HCT116 (cell line): ENCODE results near the gene GPC5. TPM values are rescaled to one million over a fixed set of nuclear protein-coding genes. Genes with fewer than 3 reads are reported as not detected.

Experiments
- ATAC-seq: fragments of 200-7000 bp; cut with Tn5 transposase; 2 replicates; pipeline ENCODE4 v1.9.1; 2020; ENCODE audit warnings: mild to moderate bottlenecking, moderate library complexity
- BruUV-seq: library from RNA; stranded (reverse); fragments of 400-500 nt; replicated peaks from 2 replicates; lab custom pipeline; 2021; lab: Mats Ljungman, UMichigan
- CTCF ChIA-PET: fragments of 300-600 bp; sonication (Branson Sonifier 250); formaldehyde crosslinking; loops from one replicate; lab custom pipeline; 2021; ENCODE audit warnings: antibody characterized with exemption; lab: Charles Lee
- POLR2A ChIA-PET: fragments of 300-600, 350-600 bp; sonication (Branson Sonifier 250); formaldehyde crosslinking; loops from one replicate; lab custom pipeline; 2021; ENCODE audit warnings: antibody characterized with exemption; lab: Charles Lee
- RAD21 ChIA-PET, 2 experiments: fragments of 300-600 bp; sonication (Branson Sonifier 250); formaldehyde crosslinking; loops; one replicate each; lab custom pipeline; 2023; ENCODE audit warnings: low total read pairs in 2 of 2; ENCODE audit not compliant: uncharacterized antibody in 2 of 2, unreplicated experiment in 2 of 2, low non-redundant PET in 1 of 2; lab: Charles Lee
- DNase-seq: peaks from one replicate; pipeline ENCODE4 v3.0.0-alpha.2; 2010; ENCODE audit warnings: low read depth, low spot score
- H2AFZ ChIP-seq: fragments of 200-600 bp; shearing (Covaris generic), sonication (generic); 2 replicates; pipeline ENCODE4 v1.6.1; 2017; ENCODE audit warnings: low read depth, mixed run types, mixed read lengths, antibody characterized with exemption, low read length; ENCODE audit not compliant: poor library complexity, severe bottlenecking
- H3K27ac ChIP-seq: 2 replicates; pipeline ENCODE4 v1.5.1; 2012; ENCODE audit warnings: low read depth, low read length
- H3K27me3 ChIP-seq: fragments of 200-600 bp; sonication (generic); 2 replicates; pipeline ENCODE4 v1.6.1; 2016; ENCODE audit warnings: mixed run types, low read length, mixed read lengths; ENCODE audit not compliant: insufficient read depth
- H3K36me3 ChIP-seq, 2 experiments: fragments of 200-500 bp in 1 of 2; fragments of 200-600 bp in 1 of 2; sonication (Bioruptor generic) in 1 of 2; sonication (generic) in 1 of 2; 2 replicates each; pipeline versions ENCODE4 v1.5.1 to v1.6.1; 2014 to 2016; ENCODE audit warnings: low read length in 2 of 2, inconsistent platforms in 1 of 2, mixed read lengths in 1 of 2, mixed run types in 1 of 2; ENCODE audit not compliant: insufficient read depth in 2 of 2, control insufficient read depth in 1 of 2
- H3K4me1 ChIP-seq, 2 experiments: fragments of 200-600 bp in 1 of 2; sonication (generic) in 1 of 2; 2 replicates each; pipeline versions ENCODE4 v1.5.1 to v1.6.1; 2012 to 2017; ENCODE audit warnings: low read length in 2 of 2, inconsistent platforms in 1 of 2, mild to moderate bottlenecking in 1 of 2, mixed read lengths in 1 of 2, mixed run types in 1 of 2, moderate library complexity in 1 of 2; ENCODE audit not compliant: insufficient read depth in 2 of 2, control insufficient read depth in 1 of 2
- H3K4me2 ChIP-seq: fragments of 200-600 bp; sonication (generic); 2 replicates; pipeline ENCODE4 v1.6.1; 2017; ENCODE audit warnings: mixed run types, low read length, mixed read lengths
- H3K4me3 ChIP-seq, 2 experiments: fragments of 200-600 bp in 1 of 2; sonication (generic) in 1 of 2; replicated peaks in 1 of 2; 2 replicates each; pipeline ENCODE4 v1.5.1; 2011 to 2016; ENCODE audit warnings: low read length in 2 of 2, control low read depth in 1 of 2, low read depth in 1 of 2, mild to moderate bottlenecking in 1 of 2, mixed read lengths in 1 of 2, mixed run types in 1 of 2
- H3K79me2 ChIP-seq: fragments of 200-600 bp; sonication (generic); 2 replicates; pipeline ENCODE4 v1.6.1; 2017; ENCODE audit warnings: mild to moderate bottlenecking, mixed run types, low read length, moderate library complexity, mixed read lengths; ENCODE audit not compliant: insufficient read depth
- H3K9ac ChIP-seq: fragments of 200-600 bp; sonication (generic); 2 replicates; pipeline ENCODE4 v1.6.1; 2016; ENCODE audit warnings: low read length, mixed read lengths
- H3K9me2 ChIP-seq: fragments of 200-600 bp; sonication (generic), shearing (Covaris generic); 2 replicates; pipeline ENCODE4 v1.6.1; 2017; ENCODE audit warnings: mixed run types, mild to moderate bottlenecking, moderate library complexity; ENCODE audit not compliant: insufficient read depth
- H3K9me3 ChIP-seq, 2 experiments: fragments of 200-500 bp in 1 of 2; fragments of 200-600 bp in 1 of 2; sonication (Bioruptor generic) in 1 of 2; sonication (generic) in 1 of 2; 2 replicates each; pipeline ENCODE4 v1.6.1; 2014 to 2017; ENCODE audit warnings: low read length in 2 of 2, mixed read lengths in 2 of 2, inconsistent platforms in 1 of 2, low read depth in 1 of 2, mild to moderate bottlenecking in 1 of 2, mixed run types in 1 of 2, moderate library complexity in 1 of 2; ENCODE audit not compliant: control insufficient read depth in 1 of 2, insufficient read depth in 1 of 2
- H4K20me1 ChIP-seq: fragments of 200-600 bp; sonication (generic), shearing (Covaris generic); 2 replicates; pipeline ENCODE4 v1.6.1; 2017; ENCODE audit warnings: mixed run types, mild to moderate bottlenecking, moderate library complexity; ENCODE audit not compliant: insufficient read depth
- ATF3 ChIP-seq: IDR thresholded peaks from 2 replicates; pipeline ENCODE4 v1.6.1; 2012
- CBX3 ChIP-seq: IDR thresholded peaks from 2 replicates; pipeline ENCODE4 v1.6.1; 2012; ENCODE audit warnings: low read depth
- CTCF ChIP-seq, 3 experiments: fragments of 200-600 bp in 1 of 3; sonication (generic) in 1 of 3; IDR thresholded peaks in 2 of 3; conservative IDR thresholded peaks in 1 of 3; 2 replicates each; pipeline ENCODE4 v1.5.1; 2012 to 2017; ENCODE audit warnings: low read depth in 2 of 3, low read length in 2 of 3, antibody characterized with exemption in 1 of 3, borderline replicate concordance in 1 of 3, control low read depth in 1 of 3, mild to moderate bottlenecking in 1 of 3, mixed read lengths in 1 of 3, mixed run types in 1 of 3, moderate library complexity in 1 of 3; ENCODE audit not compliant: insufficient read depth in 1 of 3
- EGR1 ChIP-seq: IDR thresholded peaks from 2 replicates; pipeline ENCODE4 v1.6.1; 2012; ENCODE audit warnings: low read depth
- ELF1 ChIP-seq: IDR thresholded peaks from 2 replicates; pipeline ENCODE4 v1.6.1; 2012; ENCODE audit warnings: low read depth, borderline replicate concordance
- EZH2phosphoT487 ChIP-seq: fragments of 200-600 bp; IDR thresholded peaks from 2 replicates; pipeline ENCODE4 v1.6.1; 2018; ENCODE audit warnings: antibody characterized with exemption, borderline replicate concordance
- FOSL1 ChIP-seq: IDR thresholded peaks from 2 replicates; pipeline ENCODE4 v1.6.1; 2012; ENCODE audit warnings: low read depth
- JUND ChIP-seq: IDR thresholded peaks from 2 replicates; pipeline ENCODE4 v1.6.1; 2012
- MAX ChIP-seq: IDR thresholded peaks from 2 replicates; pipeline ENCODE4 v1.6.1; 2012
- POLR2A ChIP-seq: IDR thresholded peaks from 2 replicates; pipeline ENCODE4 v1.7.0; 2011; ENCODE audit warnings: borderline replicate concordance; ENCODE audit not compliant: insufficient read depth, insufficient read length; ENCODE audit errors: extremely low read depth
- POLR2AphosphoS5 ChIP-seq: IDR thresholded peaks from 2 replicates; pipeline ENCODE4 v1.6.1; 2011; ENCODE audit warnings: mild to moderate bottlenecking, low read depth, low read length, moderate library complexity
- REST ChIP-seq: IDR thresholded peaks from 2 replicates; pipeline ENCODE4 v1.6.1; 2012; ENCODE audit warnings: low read depth
- SIN3A ChIP-seq: IDR thresholded peaks from 2 replicates; pipeline ENCODE4 v1.6.1; 2012; ENCODE audit warnings: low read depth
- SP1 ChIP-seq: IDR thresholded peaks from 2 replicates; pipeline ENCODE4 v1.6.1; 2012; ENCODE audit warnings: low read depth
- SRF ChIP-seq: IDR thresholded peaks from 2 replicates; pipeline ENCODE4 v1.6.1; 2012; ENCODE audit warnings: low read depth
- TCF7L2 ChIP-seq: IDR thresholded peaks from 2 replicates; pipeline ENCODE4 v1.7.0; 2011; ENCODE audit warnings: borderline replicate concordance, inconsistent platforms; ENCODE audit not compliant: insufficient read depth, insufficient read length; ENCODE audit errors: extremely low read depth
- YY1 ChIP-seq: IDR thresholded peaks from 2 replicates; pipeline ENCODE4 v1.6.1; 2011; ENCODE audit warnings: low read length, low read depth, moderate library complexity, mild to moderate bottlenecking; ENCODE audit not compliant: insufficient replicate concordance; ENCODE audit errors: extremely low read depth
- ZBTB33 ChIP-seq: IDR thresholded peaks from 2 replicates; pipeline ENCODE4 v1.6.1; 2011; ENCODE audit warnings: mild to moderate bottlenecking, low read length, moderate library complexity; ENCODE audit not compliant: insufficient replicate concordance; ENCODE audit errors: extremely low read depth
- intact Hi-C: fragments of 100-400 bp; cut with micrococcal nuclease; formaldehyde crosslinking; loops from 2 replicates; pipeline ENCODE4 v1.10.0; 2022
- total RNA-seq: library from RNA; stranded (reverse); gene quantifications from one replicate; pipeline ENCODE4 v1.2.1, GENCODE V29; 2021; ENCODE audit not compliant: unreplicated experiment

Gene GPC5
- total RNA-seq, 1 experiment from 2014 or later, result not detected

- no peak overlapping the region for H3K4me3 ChIP-seq
Observed at GRCh38 chr13:92265408-92265807, 867.0 kb downstream of the GPC5 start.

More at GRCh38 chr13:92265408-92265807, 867.0 kb downstream of the GPC5 start:
- no peak overlapping the region for H2AFZ ChIP-seq
- H3K27me3 ChIP-seq, result no peaks in the 10 kb centered on the region
- no peak for TF ChIP-seq EGR1
- no peak for TF ChIP-seq SIN3A
- TF ChIP-seq JUND, result no peak
- no peak for TF ChIP-seq SP1
- no peak for TF ChIP-seq REST
- TF ChIP-seq ATF3, result no peak
- no peak for TF ChIP-seq FOSL1
- TF ChIP-seq CTCF (IDR thresholded peaks at IDR 0.05 in 2 of 3, conservative IDR thresholded peaks at IDR 0.05 in 1 of 3; ENCODE audit: borderline replicate concordance in 1 of 3, insufficient read depth in 1 of 3, low read depth in 2 of 3, low read length in 2 of 3), result no peak
- no peak for TF ChIP-seq ELF1
- no peak for TF ChIP-seq TCF7L2
- TF ChIP-seq EZH2phosphoT487, result no peak
- no peak for TF ChIP-seq ZBTB33
- no peak for TF ChIP-seq SRF
- TF ChIP-seq CBX3, result no peak
- no peak for TF ChIP-seq POLR2A
- TF ChIP-seq YY1, result no peak
- no peak for TF ChIP-seq POLR2AphosphoS5
- TF ChIP-seq MAX, result no peak
- no peaks in the 10 kb centered on the region for H3K36me3 ChIP-seq
- ATAC-seq (no peak), DNase-seq (no peak)
- POLR2A ChIA-PET, result no interaction called here
- BruUV-seq, result no TSS peak
- peaks cover 14 to 17% of the 10 kb centered on the region in 2 experiments; a peak in 2 of 4 replicates for H3K9me3 ChIP-seq
- H3K4me1 ChIP-seq, result no peaks in the 10 kb centered on the region
- CTCF ChIA-PET, result no interaction called here
- intact Hi-C loops, result no loop called here
- H4K20me1 ChIP-seq, result no peaks in the 10 kb centered on the region
- RAD21 ChIA-PET, result no interaction called here
- H3K4me2 ChIP-seq, result no peak overlapping the region
- H3K9me2 ChIP-seq, result no peaks in the 10 kb centered on the region
- no peaks in the 10 kb centered on the region for H3K79me2 ChIP-seq
- H3K27ac ChIP-seq, result no peak overlapping the region
- no peak overlapping the region for H3K9ac ChIP-seq
